Ramos (cell line): ENCODE measurements around the gene TTC7B.

Experiments
- in situ Hi-C: fragments of 300-500 bp; cut with MboI; formaldehyde crosslinking; loops from one replicate; pipeline ENCODE4 v1.14.3; 2022; ENCODE audit warnings: low sequenced_read_pairs; ENCODE audit not compliant: unreplicated experiment

TTC7B gene

GRCh38 chr14:90587252-90587910, 228.8 kb downstream of the TTC7B start:
- in situ Hi-C loops, result no loop called here

DNA sequence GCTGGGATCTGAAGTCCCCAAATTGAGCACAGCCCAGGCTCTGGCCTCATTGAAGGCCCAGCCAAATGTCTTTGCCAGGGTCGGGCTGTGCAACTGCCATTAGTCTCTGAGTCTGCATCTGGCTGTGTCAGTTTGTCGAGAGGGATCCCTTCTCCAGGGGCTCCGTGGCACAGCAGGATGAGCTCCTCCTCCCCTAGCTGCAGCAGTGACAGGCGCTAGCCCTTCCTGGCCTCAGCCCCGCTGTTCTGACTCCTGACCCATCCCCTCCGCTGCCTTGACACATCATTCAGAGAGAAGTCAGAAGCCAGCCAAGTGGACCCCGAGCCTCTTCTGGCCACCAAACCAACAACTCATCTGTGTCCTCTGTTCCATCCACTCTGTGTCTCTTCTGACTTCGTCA, 231.1 kb downstream of the TTC7B start:
- in situ Hi-C loops, result no loop called here

DNA sequence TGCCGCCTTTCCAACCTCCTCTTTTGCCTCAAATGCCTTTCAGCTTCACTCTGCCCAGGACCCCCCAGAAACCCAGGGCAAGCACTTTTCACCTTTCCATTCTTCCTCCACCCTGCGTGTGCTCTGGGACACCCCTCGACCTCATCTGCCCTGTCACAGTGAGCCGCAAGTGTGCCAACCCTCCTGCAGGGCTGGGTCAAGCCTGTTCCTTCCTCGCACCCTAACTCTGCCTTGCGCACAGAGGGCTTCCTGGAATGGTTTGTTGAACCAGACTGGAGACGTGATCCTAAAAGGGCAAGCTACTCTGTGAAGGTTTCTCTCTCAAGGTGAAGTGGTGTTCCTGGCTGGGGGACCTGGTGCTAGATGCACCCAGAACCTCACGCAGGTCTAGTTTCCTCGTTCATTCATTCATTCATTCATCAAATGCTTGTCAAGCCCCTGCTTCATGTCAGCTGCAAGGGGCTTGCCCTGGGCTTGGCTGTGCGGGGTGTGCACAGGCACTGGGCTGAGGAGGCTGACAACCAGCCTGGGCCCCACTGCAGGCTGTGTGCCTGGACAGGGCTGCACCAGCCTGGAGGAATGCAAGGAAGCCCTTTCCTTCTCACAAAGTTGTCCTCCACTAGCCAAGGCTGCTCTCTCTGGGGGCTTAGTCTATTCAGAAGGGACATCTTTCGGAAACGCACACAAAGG, 232.2 kb downstream of the TTC7B start:
- in situ Hi-C loops, result no loop called here

- in situ Hi-C loops, result no loop called here
Measured at GRCh38 chr14:90583427-90583826, 232.8 kb downstream of the TTC7B start.

- in situ Hi-C loops, result no loop called here
Measured at GRCh38 chr14:90582166-90582565, 234.1 kb downstream of the TTC7B start.

- in situ Hi-C loops, result no loop called here
Measured at GRCh38 chr14:90581745-90582144, 234.5 kb downstream of the TTC7B start.

DNA sequence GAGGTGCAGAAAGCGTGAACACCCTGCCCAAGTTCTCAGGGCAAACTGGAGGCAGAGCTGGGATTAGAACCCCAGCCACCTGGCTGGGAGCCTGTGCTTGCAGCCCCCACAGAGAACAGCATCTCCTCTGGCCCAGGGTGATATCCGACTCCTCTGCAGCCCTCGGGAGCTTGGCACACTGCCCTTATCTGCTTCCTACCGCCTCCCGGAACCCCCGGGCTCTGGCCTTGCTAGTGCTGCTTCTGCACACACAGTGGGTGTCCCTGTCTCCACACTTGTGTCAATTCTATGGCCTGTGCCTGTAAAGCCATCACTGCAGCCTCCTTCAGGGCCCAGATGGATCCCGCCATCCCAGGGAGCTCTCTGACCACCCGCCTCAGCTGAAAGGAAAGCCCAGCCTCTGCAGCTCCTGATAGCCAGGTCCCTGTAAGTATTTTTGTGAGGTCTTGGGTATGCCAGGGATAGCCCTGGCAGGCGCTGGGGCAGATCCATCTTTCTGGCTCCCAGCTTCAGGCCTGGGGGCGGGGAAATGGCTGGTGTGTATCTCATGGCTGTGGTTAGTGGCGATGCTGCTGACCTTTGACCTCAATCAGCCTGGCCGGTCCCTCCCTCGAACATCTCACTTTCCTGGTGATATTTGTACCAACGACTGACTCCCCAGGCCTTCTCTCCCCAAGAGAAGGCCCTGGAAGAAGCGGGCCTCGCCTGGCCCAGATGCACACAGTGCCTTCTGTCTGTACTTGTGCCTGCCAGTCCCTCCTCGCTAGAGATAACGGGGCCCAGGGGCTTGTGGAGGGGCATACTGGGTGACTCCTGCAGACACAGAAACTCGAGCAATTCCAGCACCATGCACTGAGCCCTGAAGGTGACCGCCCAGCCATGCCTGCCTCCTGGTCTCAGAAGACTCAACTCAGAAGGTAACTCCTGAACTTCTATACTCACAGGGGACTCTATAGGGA, 235.6 kb downstream of the TTC7B start:
- in situ Hi-C loops, result no loop called here

DNA sequence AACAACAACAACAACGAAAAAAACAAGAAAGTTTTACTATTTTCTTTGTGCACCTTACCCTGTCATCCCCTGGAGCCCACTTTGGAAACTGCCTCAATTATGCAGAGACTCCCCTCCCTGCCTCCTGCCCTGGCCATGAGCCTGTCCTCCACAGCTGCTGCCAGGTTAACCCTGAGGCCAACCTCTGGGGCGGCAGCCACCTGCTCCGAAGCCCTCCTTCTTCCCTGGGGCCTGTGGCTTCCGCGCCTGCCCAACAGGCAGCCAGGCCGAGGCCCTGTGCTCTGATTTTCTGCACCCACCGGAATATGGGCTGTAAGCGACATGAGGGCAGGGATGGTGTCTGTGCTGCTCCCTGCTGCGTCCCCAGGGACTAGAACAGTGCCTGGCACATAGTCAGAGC, 236.4 kb downstream of the TTC7B start:
- in situ Hi-C loops, result no loop called here

- in situ Hi-C loops, result no loop called here
Measured at GRCh38 chr14:90579088-90579487, 237.1 kb downstream of the TTC7B start.

DNA sequence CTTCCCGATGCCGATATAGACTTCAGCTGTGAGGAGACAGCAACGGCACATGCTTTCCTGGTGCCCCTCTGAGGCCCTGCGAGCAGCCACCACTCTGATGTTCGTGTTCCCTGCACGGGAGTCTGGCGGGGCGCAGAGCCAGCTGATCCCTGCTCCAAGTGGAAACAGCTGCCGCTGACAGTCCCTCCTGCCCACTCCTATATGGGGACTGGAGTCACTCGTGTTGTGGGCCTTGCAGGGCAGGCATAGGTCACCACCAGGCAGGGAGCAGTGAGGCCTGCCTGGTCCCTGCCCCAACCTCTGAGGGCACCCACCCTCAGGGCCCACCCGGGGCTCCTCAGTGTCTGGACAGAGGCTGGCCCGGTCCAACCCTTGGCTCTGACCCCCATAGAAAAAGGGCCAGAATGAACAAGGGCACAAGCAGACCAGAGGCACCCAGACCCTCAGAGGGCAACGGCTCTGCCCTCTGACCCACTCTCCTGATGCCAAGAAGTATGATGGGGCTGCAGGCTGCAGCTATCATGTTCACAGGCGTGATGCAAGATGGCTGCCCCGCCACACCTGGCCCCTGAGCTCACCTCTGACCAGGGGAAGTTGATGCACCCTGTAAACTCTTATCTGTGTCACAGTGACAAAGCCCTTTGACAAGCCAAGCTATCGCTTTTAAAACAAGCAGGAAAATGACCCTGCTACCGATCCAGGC, 237.8 kb downstream of the TTC7B start:
- in situ Hi-C loops, result no loop called here

- in situ Hi-C loops, result no loop called here
Measured at GRCh38 chr14:90577661-90578282, 238.5 kb downstream of the TTC7B start.

DNA sequence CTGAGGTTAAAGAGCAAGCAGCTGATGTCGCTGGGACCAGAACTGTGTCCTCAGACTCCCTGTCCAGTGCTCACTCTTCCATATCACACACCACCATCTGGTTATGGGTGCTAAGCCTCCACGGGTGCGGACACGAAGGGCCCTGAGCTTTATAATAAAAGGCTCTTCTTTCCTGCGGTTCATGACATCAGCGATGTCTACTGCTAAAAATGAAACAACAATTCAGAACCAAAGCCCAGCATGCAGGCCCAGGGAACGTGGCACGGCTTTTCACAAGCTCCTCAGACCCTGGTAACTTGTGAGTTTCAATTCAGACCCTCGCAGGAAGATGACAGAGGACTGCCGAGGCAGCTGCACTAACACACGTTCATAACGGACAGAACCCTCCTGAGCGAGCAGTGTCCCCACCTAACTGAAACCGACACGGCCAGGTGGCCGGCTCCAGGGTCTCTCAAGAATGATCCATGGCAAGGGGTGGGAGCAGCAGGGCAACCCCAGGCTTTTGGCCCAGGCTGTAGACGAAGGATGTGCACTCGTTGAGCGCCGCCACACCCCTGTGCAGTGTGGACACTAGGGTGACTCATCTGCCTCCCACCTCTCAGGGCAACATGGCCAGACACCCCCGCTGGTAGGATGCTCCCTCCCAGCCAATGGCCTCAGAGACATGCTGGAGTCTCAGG, 239.1 kb downstream of the TTC7B start:
- in situ Hi-C loops, result no loop called here

- in situ Hi-C loops, result no loop called here
Measured at GRCh38 chr14:90576581-90576980, 239.6 kb downstream of the TTC7B start.

DNA sequence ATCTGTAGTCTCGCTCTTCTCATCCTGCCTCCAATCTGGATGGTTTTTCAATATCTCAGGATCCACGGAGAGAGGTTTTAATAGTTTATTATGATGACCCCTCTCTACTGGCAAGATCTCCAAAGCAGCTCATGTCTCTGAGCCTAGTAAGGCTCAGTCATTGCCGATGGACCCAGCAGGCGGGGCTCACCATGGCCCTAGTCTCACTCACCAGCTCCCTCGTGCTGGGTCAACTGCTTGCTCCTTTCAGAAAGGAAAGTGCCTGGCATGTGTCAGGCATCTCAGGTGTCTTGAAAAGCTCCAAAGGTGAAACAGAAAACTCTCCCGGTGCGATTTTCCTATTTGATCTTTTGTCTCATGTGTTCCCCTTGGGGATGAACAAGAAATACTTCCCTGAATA, 240.4 kb downstream of the TTC7B start:
- in situ Hi-C loops, result no loop called here

- in situ Hi-C loops, result no loop called here
Measured at GRCh38 chr14:90575336-90575735, 240.9 kb downstream of the TTC7B start.

DNA sequence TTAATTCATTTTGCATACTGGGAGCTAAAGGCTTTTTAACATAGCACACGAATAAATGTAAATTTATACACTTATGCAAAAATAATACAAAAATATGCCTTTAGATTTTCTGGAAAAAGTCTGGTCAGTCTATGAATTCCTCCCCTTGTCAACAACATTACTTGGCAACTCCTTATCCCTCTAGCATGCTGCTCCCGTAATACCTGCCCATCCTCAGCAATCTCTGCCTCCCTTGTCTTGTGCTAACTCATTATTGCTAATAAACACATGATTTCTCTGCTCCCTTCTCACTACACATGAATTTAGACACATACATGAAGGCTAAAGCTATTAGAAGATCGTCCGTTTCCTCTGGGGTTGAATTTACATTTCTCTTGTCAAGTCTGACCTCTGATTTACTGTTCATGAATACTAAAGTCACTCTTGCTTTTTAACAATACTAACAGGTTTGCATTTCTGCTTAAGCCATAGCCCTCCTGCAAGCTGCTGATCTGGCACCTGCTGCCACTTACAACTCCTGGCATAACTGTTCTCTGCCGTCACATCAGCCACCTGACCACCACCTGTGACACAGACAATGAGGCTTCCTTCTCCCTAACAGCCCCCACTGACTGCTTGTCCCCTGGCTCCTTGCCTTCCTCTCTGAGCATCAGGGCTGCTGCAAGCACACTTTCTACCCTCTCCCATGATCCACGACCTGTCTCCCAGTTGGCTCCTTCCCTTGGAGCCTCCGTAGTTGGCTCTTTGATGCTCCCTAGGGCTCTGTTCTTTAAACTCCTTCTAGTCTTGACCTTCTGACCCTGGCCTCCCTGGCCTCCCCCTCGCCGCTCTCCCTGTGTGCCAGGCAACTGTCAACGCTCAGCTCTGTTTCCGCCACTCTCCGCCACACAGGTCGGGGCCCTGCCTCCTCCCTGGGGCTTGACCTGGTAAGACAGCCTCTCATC, 241.8 kb downstream of the TTC7B start:
- in situ Hi-C loops, result no loop called here

DNA sequence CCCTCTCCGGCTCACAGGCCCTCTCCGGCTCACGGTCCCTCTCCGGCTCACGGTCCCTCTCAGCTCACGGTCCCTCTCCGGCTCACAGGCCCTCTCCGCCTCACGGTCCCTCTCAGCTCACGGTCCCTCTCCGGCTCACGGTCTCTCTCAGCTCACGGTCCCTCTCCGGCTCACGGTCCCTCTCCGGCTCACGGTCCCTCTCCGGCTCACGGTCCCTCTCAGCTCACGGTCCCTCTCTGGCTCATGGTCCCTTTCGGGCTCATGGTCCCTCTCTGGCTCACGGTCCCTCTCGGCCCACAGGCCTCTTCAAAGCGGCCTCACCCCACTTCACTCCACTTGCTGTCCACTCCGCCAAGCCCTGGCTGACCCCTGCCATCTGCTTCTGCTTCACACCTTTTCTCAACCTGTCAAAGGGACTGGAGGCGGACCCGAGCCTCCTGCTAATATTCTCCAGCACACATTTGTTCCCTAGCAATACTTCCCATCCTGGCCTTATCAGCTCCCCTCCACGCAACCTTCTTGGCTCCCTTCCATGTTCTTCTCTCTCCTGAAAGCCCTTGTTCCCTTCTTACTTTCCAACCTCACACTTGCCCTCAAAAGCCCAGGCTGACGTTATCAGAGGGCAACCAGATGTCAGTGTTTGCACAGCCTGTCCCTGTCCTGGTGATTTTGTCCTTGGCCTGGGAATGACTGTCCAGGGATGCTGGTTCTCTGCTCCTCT, 242.7 kb downstream of the TTC7B start:
- in situ Hi-C loops, result no loop called here
